GM18511 (cell line): Measurements from ENCODE around the gene LPP.

Experiments used
- ATAC-seq: cut with Tn5 transposase; IDR thresholded peaks from one replicate; pipeline ENCODE4 v1.9.1; 2021; ENCODE audit warnings: mild to moderate bottlenecking, moderate library complexity; ENCODE audit not compliant: unreplicated experiment

The LPP gene

DNA sequence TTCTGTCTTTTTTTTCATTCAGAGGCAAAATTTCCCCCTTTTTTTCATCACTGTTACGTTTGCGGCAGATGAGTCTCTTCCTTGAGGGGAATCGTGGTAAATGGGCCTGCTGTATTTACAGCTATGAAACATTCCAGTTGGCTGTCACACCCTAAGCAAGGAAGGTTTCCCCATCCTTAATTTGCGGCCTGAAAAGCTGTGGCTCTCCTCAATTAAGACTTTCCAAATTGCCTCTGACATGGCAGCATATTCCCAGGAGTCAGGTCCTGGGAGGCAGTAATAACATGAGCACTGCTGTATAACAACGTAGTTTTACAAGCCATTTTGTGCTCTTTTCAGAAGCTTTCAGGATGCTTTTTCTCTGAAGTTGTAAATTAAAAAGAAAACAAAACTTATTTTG is 420.9 kb downstream of the LPP start:
- ATAC-seq, result no peak

DNA sequence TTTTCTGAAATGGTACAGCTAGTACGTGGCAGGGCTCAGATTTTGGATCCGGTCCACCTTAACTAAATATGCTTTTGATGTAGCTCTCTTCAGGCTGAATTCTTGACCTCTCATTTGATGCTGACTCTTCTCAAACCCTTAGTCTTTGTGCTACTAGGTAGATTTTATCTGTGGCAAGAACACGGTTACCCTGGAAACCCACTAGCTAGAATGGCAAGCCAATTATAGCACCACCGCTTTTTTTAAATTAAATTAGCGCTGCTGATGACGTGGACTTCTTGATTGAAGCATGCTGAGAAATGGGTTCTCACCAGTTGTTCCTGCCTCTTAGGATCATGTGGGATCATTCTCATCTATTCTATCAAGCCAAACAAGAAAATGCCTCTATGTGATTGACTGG is 421.5 kb downstream of the LPP start:
- ATAC-seq, result no peak

GRCh38 chr3:188577539-188577938 is 423.6 kb downstream of the LPP start:
- no peak for ATAC-seq

DNA sequence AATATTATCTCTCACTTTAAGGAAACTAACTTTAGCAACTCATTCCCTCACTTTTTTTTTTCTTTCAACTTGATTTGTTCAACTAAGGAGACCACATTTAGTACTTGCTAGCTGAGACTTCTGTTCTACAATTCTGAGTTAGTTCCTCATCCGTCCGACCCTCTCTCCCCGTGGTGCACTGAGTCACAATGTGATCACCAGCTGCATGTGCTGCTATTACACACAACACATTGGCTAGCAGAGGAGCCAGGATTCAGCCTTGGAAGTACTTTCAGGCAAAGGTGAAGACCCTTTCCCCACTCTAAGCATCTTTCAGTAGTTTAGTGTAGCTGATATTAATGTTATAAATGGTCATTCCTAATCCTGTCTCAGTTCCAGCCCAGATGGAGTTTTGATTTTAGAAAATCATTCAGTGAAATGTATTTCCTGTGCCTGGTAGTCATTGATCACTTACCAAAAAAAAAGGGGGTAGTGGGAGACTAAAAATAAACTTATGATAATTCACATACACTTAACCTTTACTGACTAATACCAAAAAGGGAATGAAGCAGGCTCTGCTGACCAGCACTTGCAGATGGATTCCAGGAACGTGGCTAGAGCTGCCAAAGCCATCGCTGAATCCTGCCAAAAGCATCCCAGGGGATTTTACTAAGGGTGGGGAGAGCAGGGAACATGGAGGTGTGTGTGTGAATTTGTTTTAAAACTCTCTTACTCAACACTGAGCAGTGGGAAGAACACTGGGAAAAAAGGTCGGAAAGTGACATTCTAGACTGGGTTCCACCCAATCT is 424.8 kb downstream of the LPP start:
- ATAC-seq, result no peak

DNA sequence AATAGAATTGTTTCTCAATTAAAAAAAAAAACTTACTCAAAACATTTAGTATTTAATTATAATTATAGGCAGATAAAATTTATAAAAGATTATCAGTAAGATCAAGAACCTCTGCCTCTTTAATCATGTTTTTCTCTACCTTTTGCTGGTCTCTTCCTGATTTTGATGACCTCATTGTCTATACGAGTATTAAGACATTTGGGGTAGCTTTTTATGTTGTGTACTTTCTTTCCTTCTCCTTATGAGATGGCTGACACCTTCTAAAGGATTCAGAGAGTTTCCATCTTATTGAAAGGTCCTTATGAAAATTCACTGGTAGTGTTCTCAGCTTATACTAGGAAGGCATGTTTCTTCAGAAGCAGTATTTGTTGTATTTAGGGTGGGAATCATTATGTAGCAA is 426.3 kb downstream of the LPP start:
- ATAC-seq, result no peak

- ATAC-seq, result no peak
Observed at GRCh38 chr3:188580659-188581058, 426.7 kb downstream of the LPP start.

DNA sequence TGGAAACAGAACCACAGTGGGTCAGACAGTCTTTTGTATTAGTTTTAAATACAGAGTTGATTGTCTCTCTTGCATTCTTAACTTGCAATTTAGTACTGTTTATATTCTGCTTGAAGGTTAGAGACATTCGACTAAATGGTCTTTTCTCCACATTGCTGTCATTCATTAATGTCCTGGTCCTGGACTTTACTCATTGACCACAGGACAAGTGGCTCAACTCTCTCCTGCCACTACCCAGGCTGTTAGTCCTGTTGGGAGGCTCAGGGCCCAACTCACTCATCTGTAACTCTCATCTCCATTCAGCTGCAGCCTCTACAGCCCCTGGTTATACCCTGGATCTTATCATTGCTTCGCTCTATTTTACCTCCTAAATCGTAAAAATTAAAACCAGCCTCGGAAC is 427.4 kb downstream of the LPP start:
- no peak for ATAC-seq

- ATAC-seq, result no peak
Observed at GRCh38 chr3:188581792-188582191, 427.8 kb downstream of the LPP start.

GRCh38 chr3:188583341-188584161 is 429.6 kb downstream of the LPP start:
- no peak for ATAC-seq

DNA sequence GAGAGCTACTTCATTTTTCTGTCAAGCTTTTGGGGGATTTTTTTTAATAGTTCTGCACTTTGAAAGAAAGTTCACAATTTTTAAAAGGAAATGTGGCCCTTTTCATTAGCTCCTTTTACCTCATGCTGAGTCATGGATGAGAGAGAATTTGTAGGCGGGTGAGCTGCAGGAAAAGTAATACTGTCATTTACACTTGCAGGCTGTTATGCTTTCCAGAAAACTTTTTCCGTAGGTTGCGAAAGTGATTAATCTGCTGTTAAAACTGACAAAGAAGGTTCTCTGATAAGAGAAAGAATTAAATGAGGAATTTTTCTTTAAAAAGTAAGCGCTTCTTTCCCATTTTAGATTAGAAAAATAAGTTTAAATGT is 430.2 kb downstream of the LPP start:
- no peak for ATAC-seq

GRCh38 chr3:188584958-188585689 is 431.2 kb downstream of the LPP start:
- no peak for ATAC-seq

- ATAC-seq, result no peak
Observed at GRCh38 chr3:188589071-188589470, 435.1 kb downstream of the LPP start.

DNA sequence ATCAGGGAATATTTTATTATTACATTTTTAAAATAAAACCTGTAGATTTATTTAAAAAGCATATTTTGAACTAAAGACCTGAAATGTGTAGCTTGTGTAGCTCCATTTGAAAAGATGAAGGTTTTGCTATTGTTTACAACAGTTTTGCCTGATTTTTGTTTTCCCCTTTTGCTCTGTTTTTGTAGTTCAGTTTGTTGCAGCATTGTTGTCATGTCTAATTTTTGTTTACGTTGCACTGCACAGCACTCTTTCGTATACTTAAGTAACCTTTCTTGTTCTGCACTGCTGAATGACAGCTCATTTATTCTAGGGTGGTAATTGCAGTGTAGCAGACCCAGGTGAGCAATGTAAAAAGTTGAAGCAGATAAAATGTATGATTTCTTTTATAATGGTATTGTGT is 435.8 kb downstream of the LPP start:
- no peak for ATAC-seq

- no peak for ATAC-seq
Observed at GRCh38 chr3:188590557-188590956, 436.6 kb downstream of the LPP start.

- ATAC-seq, result no peak
Observed at GRCh38 chr3:188594139-188594538, 440.2 kb downstream of the LPP start.

GRCh38 chr3:188595890-188596376 is 442.0 kb downstream of the LPP start:
- ATAC-seq, result no peak

DNA sequence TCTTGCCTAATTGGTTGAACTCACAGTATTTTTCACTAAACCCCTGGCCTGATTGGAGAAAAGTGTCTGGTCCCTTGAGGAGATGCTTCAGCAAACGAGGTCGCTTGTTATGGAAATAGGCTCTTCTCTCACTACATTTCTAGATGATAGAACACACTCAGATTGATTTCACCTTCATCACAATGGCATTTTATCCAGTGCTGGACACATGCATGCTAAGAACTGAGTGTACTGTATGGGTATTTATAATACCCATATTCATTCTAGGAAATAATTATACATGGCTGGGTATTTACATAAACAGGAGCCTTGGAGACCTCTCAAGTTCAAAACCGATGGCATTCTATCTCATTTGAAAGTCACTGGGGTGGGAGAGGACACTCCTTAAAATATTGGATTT is 444.9 kb downstream of the LPP start:
- ATAC-seq, result no peak

DNA sequence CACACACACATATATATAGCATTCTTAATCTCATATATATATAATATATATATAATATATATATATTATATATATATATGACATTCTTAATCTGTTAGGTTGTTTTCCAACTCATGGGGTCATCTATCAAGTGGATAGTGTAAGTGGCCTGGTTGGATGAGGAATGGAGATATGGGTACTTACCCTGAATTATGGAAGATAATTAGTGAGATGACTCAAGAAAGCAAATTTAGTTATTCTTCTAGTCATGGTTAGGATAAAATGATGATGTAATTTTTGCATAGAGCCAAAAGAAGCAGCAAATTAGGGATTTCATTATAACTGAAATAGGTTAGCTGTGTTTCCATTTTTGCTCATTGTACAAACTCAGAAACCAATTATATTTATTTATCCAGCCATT is 448.2 kb downstream of the LPP start:
- no peak for ATAC-seq

- ATAC-seq, result no peak
Observed at GRCh38 chr3:188602620-188603019, 448.7 kb downstream of the LPP start.

GRCh38 chr3:188604651-188605050 is 450.7 kb downstream of the LPP start:
- no peak for ATAC-seq

- ATAC-seq, result no peak
Observed at GRCh38 chr3:188605231-188605630, 451.3 kb downstream of the LPP start.

DNA sequence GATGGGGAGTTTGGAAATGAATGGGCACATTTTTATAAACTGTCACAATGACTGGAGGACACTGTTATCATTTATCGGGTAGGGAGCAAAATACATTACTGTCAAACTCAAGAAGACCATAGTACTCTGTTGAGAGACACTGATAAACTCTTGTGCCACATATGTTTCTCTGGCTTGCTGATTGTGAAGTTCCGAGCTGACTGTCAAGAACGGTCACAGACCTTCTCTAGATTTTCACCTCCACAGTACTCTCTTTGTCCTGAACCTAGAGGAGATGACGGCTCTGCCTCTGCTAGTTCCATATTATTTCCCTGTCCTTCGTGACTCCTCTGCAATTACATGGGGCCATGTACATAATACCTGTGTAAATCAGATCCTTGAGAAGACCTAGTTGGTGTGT is 451.9 kb downstream of the LPP start:
- no peak for ATAC-seq
